K562 (cell line): Measurements from ENCODE around the gene AAMP.

Source experiments
- CLOCK ChIP-seq: fragments of 250-450 bp; sonication (Bioruptor Pico); IDR thresholded peaks from 2 replicates; pipeline ENCODE4 v1.4.0; 2020; ENCODE audit warnings: mild to moderate bottlenecking, moderate library complexity, borderline replicate concordance
- EZH2 ChIP-seq: IDR thresholded peaks from 2 replicates; pipeline ENCODE4 v1.6.1; 2012; ENCODE audit warnings: low read depth, mild to moderate bottlenecking, inconsistent platforms, low read length, borderline replicate concordance
- FOXJ3 ChIP-seq: sonication (generic); formaldehyde crosslinking; IDR thresholded peaks from 2 replicates; pipeline ENCODE4 v1.4.0; 2020; ENCODE audit warnings: mild to moderate bottlenecking, missing genetic modification reagents
- NFYB ChIP-seq: IDR thresholded peaks from 2 replicates; pipeline ENCODE4 v1.6.1; 2011; ENCODE audit warnings: mild to moderate bottlenecking, moderate library complexity; ENCODE audit not compliant: insufficient read length; ENCODE audit errors: extremely low read depth
- SAFB2 ChIP-seq: fragments of 200-400 bp; formaldehyde crosslinking; IDR thresholded peaks from 2 replicates; pipeline ENCODE4 v1.6.1; 2018; ENCODE audit warnings: borderline replicate concordance, low read length, low read depth, moderate library complexity; ENCODE audit not compliant: severe bottlenecking
- SRSF1 ChIP-seq: fragments of 200-400 bp; formaldehyde crosslinking; IDR thresholded peaks from 2 replicates; pipeline ENCODE4 v1.6.1; 2017; ENCODE audit warnings: mild to moderate bottlenecking, low read depth, low read length, moderate library complexity
- TFE3 ChIP-seq: fragments of 450-650 bp; formaldehyde crosslinking; IDR thresholded peaks from 2 replicates; pipeline ENCODE4 v1.4.0; 2020; ENCODE audit warnings: mild to moderate bottlenecking, mixed read lengths
- ZNF318 ChIP-seq, 2 experiments: fragments of 450-650 bp; IDR thresholded peaks; 2 replicates each; pipeline ENCODE4 v1.6.1; 2016; ENCODE audit warnings: mild to moderate bottlenecking in 2 of 2, borderline replicate concordance in 1 of 2, low read depth in 1 of 2, moderate library complexity in 1 of 2

GRCh38 chr2:218265626-218266025, 4.3 kb downstream of the AAMP start:
- TF ChIP-seq SRSF1 (no peak), EZH2 (no peak), FOXJ3 (no peak), ZNF318 (IDR thresholded peaks at IDR 0.05; ENCODE audit: borderline replicate concordance in 1 of 2, low read depth in 1 of 2) (no peak), NFYB (no peak), CLOCK (no peak), TFE3 (CRISPR knock-in tag) (no peak), SAFB2 (no peak)
